Raji (cell line): ENCODE results near the gene PCIF1.

Experiments
- POLR2A ChIP-seq: IDR thresholded peaks from 2 replicates; pipeline ENCODE4 v1.6.1; 2011; ENCODE audit warnings: low read depth, low read length, control low read depth; ENCODE audit not compliant: insufficient read depth

Gene PCIF1

GRCh38 chr20:45934586-45935415 lies at the start of gene PCIF1:
Gene PCIF1, plus strand, starts transcription at chr20:45934683. Its CDS starts 4,317 bp downstream, at chr20:45939000.
- peak; percentile 86 for TF ChIP-seq POLR2A

GRCh38 chr20:45886590-45887345 lies 47.7 kb upstream of the PCIF1 start:
- no peak for TF ChIP-seq POLR2A

GRCh38 chr20:45887346-45887715 lies 47.2 kb upstream of the PCIF1 start, which contains the start of gene SPATA25:
Gene SPATA25, minus strand, starts transcription at chr20:45887622. Its CDS starts 32 bp downstream, at chr20:45887590.
- TF ChIP-seq POLR2A: no peak

- no peak for TF ChIP-seq POLR2A
Measured at GRCh38 chr20:45888681-45889080, 45.8 kb upstream of the PCIF1 start.

- TF ChIP-seq POLR2A: no peak
Measured at GRCh38 chr20:45890077-45890984, 44.2 kb upstream of the PCIF1 start.

GRCh38 chr20:45890985-45891983 lies 43.2 kb upstream of the PCIF1 start, which contains the start of the genes CTSA and NEURL2:
Gene CTSA, plus strand, starts transcription at chr20:45891335. Its CDS starts 234 bp downstream, at chr20:45891569.
Gene NEURL2, minus strand, starts transcription at chr20:45891208. Its CDS starts 217 bp downstream, at chr20:45890991.
- peak; percentile 72 for TF ChIP-seq POLR2A

GRCh38 chr20:45892049-45892825 lies 42.2 kb upstream of the PCIF1 start:
- TF ChIP-seq POLR2A: no peak

- TF ChIP-seq POLR2A: no peak
Measured at GRCh38 chr20:45892828-45893500, 41.5 kb upstream of the PCIF1 start.

GRCh38 chr20:45893831-45894230 lies 40.7 kb upstream of the PCIF1 start:
- TF ChIP-seq POLR2A: no peak

- TF ChIP-seq POLR2A: no peak
Measured at GRCh38 chr20:45894797-45895196, 39.7 kb upstream of the PCIF1 start.

- no peak for TF ChIP-seq POLR2A
Measured at GRCh38 chr20:45896641-45897161, 37.8 kb upstream of the PCIF1 start.

- no peak for TF ChIP-seq POLR2A
Measured at GRCh38 chr20:45897289-45897688, 37.2 kb upstream of the PCIF1 start.

- no peak for TF ChIP-seq POLR2A
Measured at GRCh38 chr20:45897692-45898091, 36.8 kb upstream of the PCIF1 start.
